Transverse colon (tissue), 4 donors: ENCODE measurements around the gene UBALD1. TPM values are rescaled to one million over a fixed set of nuclear protein-coding genes. Genes with fewer than 3 reads are reported as not detected.

Experiments
- DNase-seq: peaks from one replicate; pipeline ENCODE4 v3.0.0-alpha.2; 2019
- H3K27ac ChIP-seq, 4 donors: fragments of 200-600 bp; sonication (generic); 2 replicates each; pipeline ENCODE4 v1.5.1; 2016 to 2018; ENCODE audit warnings: inconsistent platforms in 4 of 4
- H3K27me3 ChIP-seq: fragments of 200-600 bp; sonication (generic); 2 replicates; pipeline ENCODE4 v1.5.1; 2017; ENCODE audit warnings: inconsistent platforms
- H3K36me3 ChIP-seq, 4 donors: fragments of 200-600 bp; sonication (generic); 2 replicates each; pipeline ENCODE4 v1.5.1; 2017 to 2019; ENCODE audit warnings: inconsistent platforms in 4 of 4
- H3K4me1 ChIP-seq, 4 donors: fragments of 200-600 bp; sonication (generic); 2 replicates each; pipeline ENCODE4 v1.5.1; 2017 to 2020; ENCODE audit warnings: inconsistent platforms in 4 of 4
- H3K4me3 ChIP-seq, 4 donors: fragments of 200-600 bp; sonication (generic); 1 replicate in 1 of 4; 2 replicates in 3 of 4; pipeline versions ENCODE4 v1.5.1 to v1.6.1; 2017 to 2019; ENCODE audit warnings: inconsistent platforms in 4 of 4
- H3K9me3 ChIP-seq, 2 donors: fragments of 200-600 bp; sonication (generic); 2 replicates each; pipeline ENCODE4 v1.5.1; 2017 to 2019; ENCODE audit warnings: inconsistent platforms in 2 of 2
- EP300 ChIP-seq: sonication (generic); formaldehyde crosslinking; IDR thresholded peaks from one replicate; pipeline ENCODE4 v1.6.1; 2017; ENCODE audit warnings: antibody characterized with exemption, low read depth
- POLR2A ChIP-seq: fragments of 450-650 bp; IDR thresholded peaks from one replicate; pipeline ENCODE4 v1.6.1; 2016; ENCODE audit warnings: antibody characterized with exemption, mild to moderate bottlenecking, moderate library complexity
- POLR2AphosphoS5 ChIP-seq, 3 donors: sonication (generic); formaldehyde crosslinking; IDR thresholded peaks; one replicate each; pipeline ENCODE4 v1.6.1; 2016; ENCODE audit warnings: antibody characterized with exemption in 3 of 3
- WGBS, 2 donors: methylation state at CpG; one replicate each; pipeline ENCODE4 v1.1.5; 2018; ENCODE audit warnings: low coverage in 1 of 2; 5-methylcytosine and 5-hydroxymethylcytosine counted together
- in situ Hi-C, 4 donors: fragments of 200-750 bp; cut with MboI; loops; one replicate each; pipeline versions ENCODE4 v1.15.0 to v1.15.1; 2017; ENCODE audit warnings: low sequenced_read_pairs in 3 of 4, low pct_ligation_motif_present in 1 of 4, low pct_unique_long_range_greater_than_20kb in 1 of 4
- intact Hi-C: fragments of 100-400 bp; cut with DNase I; formaldehyde crosslinking; loops from one replicate; pipeline ENCODE4 v1.15.1; 2023; ENCODE audit warnings: low total_unique reads
- total RNA-seq, 4 donors: library from RNA; depleted of rRNA; stranded (reverse); fragments of >200 nt; gene quantifications; one replicate each; pipeline ENCODE4 v1.1.0, GENCODE V29; 2016
- TF ChIP-seq, protein P1 (sequence below), 5 experiments: fragments of 200-600 bp in 3 of 5; fragments of 450-650 bp in 2 of 5; sonication (generic) in 3 of 5; IDR thresholded peaks; 1 replicate in 2 of 5; 2 replicates in 3 of 5; pipeline ENCODE4 v1.5.1; 2016 to 2017; ENCODE audit warnings: antibody characterized with exemption in 5 of 5, inconsistent platforms in 3 of 5, mild to moderate bottlenecking in 2 of 5, moderate library complexity in 1 of 5

The UBALD1 gene
- total RNA-seq, 4 donors from 2014 or later: 8.6 to 18.0 (median 10.5) TPM

DNA sequence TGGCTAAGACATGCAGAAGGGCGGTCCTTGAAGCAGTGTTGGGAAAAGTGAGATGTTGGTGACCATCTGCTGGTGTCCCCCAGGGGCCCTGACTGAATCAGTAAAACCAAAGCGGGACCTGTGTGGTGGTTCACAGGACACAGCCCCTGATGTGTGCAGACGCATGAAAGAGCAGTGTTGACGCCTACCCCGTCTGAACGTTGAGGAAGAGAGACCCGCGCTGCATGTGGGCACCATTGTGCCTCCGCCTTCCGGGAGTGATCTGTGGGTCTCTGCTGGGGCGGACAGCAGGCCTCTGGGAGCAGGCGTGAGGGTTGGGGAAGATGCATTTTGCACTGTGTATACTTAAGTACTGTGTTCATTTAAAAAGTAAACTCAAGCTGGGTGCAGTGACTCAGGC, 41.5 kb upstream of the UBALD1 start:
- in situ Hi-C loops (no loop called here), intact Hi-C loops (no loop called here)
- WGBS, 2 donors: 95% methylated on average over 12 of the region's 12 CpGs; no CpG with 5 or more reads in 1 of the 2 donors
- Histone ChIP-seq H3K27ac (no peak overlapping the region), H3K27me3 (no peaks in the 10 kb centered on the region), H3K9me3 (no peaks in the 10 kb centered on the region), H3K4me3 (no peak overlapping the region), H3K4me1 (peaks cover 3 to 31% (median 17%) of the 10 kb centered on the region in 4 donors), H3K36me3 (peaks cover 0 to 23% (median 11%) of the 10 kb centered on the region in 4 donors)
- DNase-seq: no peak
- TF ChIP-seq EP300 (no peak), POLR2AphosphoS5 (IDR thresholded peaks at IDR 0.05) (no peak)

DNA sequence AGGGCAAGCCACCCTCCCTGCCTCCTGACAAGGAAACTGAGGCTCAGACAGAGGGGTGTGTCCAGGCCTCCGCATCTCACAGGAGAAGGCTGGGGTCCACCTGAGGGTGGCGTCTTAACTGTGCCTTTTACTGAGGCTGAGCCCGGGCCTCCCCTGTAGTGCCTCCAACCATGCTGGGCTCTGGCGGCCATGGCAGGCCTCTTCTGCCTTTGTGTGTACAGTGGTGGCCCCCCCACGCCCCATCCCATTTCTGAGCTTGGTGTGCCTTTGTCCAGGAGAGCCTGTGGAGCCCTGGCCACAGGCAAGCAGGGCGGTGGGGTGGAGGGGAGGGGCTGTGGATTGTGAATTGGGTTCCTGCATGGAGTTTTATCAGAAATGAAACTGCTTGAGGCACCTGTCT, 41.1 kb upstream of the UBALD1 start:
- 98 to 100% methylated on average over 2 to 6 of the region's 6 CpGs for WGBS, 2 donors
- intact Hi-C loops (no loop called here), in situ Hi-C loops (no loop called here)
- Histone ChIP-seq H3K4me3 (no peak overlapping the region), H3K36me3 (peaks cover 0 to 25% (median 11%) of the 10 kb centered on the region in 4 donors), H3K9me3 (no peaks in the 10 kb centered on the region), H3K4me1 (peaks cover 3 to 31% (median 17%) of the 10 kb centered on the region in 4 donors), H3K27me3 (no peaks in the 10 kb centered on the region), H3K27ac (no peak overlapping the region)
- TF ChIP-seq EP300: no peak
- no peak for TF ChIP-seq POLR2AphosphoS5 (IDR thresholded peaks at IDR 0.05)
- TF ChIP-seq POLR2A: no peak
- TF ChIP-seq, protein P1, sequence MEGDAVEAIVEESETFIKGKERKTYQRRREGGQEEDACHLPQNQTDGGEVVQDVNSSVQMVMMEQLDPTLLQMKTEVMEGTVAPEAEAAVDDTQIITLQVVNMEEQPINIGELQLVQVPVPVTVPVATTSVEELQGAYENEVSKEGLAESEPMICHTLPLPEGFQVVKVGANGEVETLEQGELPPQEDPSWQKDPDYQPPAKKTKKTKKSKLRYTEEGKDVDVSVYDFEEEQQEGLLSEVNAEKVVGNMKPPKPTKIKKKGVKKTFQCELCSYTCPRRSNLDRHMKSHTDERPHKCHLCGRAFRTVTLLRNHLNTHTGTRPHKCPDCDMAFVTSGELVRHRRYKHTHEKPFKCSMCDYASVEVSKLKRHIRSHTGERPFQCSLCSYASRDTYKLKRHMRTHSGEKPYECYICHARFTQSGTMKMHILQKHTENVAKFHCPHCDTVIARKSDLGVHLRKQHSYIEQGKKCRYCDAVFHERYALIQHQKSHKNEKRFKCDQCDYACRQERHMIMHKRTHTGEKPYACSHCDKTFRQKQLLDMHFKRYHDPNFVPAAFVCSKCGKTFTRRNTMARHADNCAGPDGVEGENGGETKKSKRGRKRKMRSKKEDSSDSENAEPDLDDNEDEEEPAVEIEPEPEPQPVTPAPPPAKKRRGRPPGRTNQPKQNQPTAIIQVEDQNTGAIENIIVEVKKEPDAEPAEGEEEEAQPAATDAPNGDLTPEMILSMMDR (IDR thresholded peaks at IDR 0.05): no peak
- no peak for DNase-seq

DNA sequence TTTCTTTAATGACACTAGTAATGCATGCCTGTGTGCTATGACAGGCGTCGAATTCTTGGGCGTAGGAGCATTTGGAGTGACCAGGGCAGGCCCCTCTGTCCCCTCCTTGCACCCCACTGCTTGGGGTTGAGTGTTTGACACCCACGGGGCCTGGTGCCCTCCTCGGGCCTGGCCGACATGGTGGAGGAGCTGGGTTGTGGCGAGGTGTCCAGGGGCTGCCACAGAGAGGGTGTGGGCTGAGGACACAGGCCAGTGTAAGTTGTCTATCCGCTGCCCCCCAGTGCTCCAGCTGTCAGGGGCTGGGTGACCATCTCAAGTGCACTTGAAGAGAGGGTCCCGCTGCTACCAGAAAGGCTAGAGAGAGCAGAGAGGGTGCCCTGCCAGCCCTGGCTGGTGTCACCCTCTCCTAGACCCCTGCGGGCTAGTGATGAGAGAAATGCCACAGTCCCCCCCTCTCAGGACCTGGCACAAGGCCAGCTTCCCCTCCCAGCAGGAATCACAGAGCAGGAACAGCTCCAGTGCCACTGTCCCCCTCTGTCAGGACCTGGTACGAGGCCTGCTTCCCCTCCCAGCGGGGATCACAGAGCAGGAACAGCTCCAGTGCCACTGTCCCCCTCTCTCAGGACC, 40.4 kb upstream of the UBALD1 start:
- WGBS, 2 donors: 85% methylated on average over 12 of the region's 12 CpGs; no CpG with 5 or more reads in 1 of the 2 donors
- peaks cover 0 to 25% (median 11%) of the 10 kb centered on the region in 4 donors for H3K36me3 ChIP-seq
- intact Hi-C loops: no loop called here

DNA sequence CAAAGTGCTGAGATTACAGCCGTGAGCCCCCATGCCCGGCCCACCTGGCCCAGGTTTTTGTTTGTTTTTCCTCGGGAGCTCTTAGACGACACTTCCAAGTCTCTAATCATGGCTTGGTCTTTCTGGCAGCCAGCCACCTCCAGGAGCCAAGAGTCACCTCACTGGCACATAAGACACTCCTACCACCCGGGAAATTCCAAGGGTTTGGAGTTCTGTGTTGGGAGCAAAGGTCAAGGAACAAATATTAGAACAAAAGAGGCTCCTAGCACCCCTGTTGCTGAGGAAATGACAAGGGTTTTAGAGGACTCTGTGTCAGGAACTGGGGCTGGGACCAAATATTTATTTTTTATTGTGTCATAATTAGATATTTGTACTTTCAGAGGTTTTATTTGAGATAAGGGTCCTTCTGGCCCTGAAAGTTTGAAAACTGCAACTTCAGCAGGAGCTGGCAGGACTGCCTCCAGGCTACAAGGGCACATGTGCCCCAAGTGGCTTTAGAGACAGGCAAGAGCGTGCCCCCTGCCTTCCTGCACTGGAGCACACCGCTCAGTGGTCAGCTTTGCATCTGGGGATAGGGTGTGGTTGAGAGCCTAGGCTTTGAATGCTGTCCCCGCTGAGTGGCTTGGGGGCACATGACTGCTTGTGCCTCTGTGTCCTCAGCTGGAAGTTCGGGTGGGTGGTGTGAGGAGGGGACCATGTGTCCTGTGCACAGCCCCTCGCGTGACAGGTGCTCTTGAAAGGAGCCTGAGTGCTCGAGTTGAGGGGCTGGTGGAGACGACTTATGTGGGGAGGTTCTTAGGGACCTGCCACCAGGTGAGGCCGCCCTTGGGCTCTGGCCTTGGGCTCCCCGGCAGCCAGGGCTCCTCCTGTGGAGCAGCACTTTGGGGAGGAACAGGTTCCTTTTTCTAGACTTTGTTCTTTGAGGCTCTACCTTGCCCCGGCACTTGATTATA, 39.6 kb upstream of the UBALD1 start:
- intact Hi-C loops (no loop called here), in situ Hi-C loops (no loop called here)
- H3K4me3 ChIP-seq: no peak overlapping the region
- H3K36me3 ChIP-seq: peaks cover 0 to 25% (median 11%) of the 10 kb centered on the region in 4 donors
- H3K9me3 ChIP-seq: no peaks in the 10 kb centered on the region
- WGBS, 2 donors: 43 to 79% methylated on average over 3 to 16 of the region's 16 CpGs
- no peaks in the 10 kb centered on the region for H3K27me3 ChIP-seq
- TF ChIP-seq POLR2AphosphoS5 (IDR thresholded peaks at IDR 0.05) (no peak), POLR2A (no peak), EP300 (no peak)
- TF ChIP-seq, protein P1 (IDR thresholded peaks at IDR 0.05): no peak
- H3K4me1 ChIP-seq: peaks cover 3 to 25% (median 17%) of the 10 kb centered on the region in 4 donors
- peak overlapping the region; percentile 34 to 73 (median 64) for H3K27ac ChIP-seq
- DNase-seq: peak; percentile 77

More for the DNA sequence above, 40.4 kb upstream of the UBALD1 start:
- no peak for DNase-seq
- TF ChIP-seq EP300 (no peak), POLR2A (no peak), POLR2AphosphoS5 (IDR thresholded peaks at IDR 0.05) (no peak)
- TF ChIP-seq, protein P1 (IDR thresholded peaks at IDR 0.05): no peak
- in situ Hi-C loops: no loop called here
- H3K27ac ChIP-seq: peak overlapping the region in 2 of 4 donors; percentile 65 to 73
- peaks cover 3 to 29% (median 17%) of the 10 kb centered on the region in 4 donors for H3K4me1 ChIP-seq
- H3K9me3 ChIP-seq: no peaks in the 10 kb centered on the region
- H3K4me3 ChIP-seq: no peak overlapping the region
- no peaks in the 10 kb centered on the region for H3K27me3 ChIP-seq
